Dermis microvascular lymphatic vessel endothelial cell (primary cell): ENCODE measurements around the gene BANP. TPM values are rescaled to one million over a fixed set of nuclear protein-coding genes. Genes with fewer than 3 reads are reported as not detected.
A peak's percentile ranks its signal among the peaks of the same experiment; 100 is the strongest.
"Not testable (repeated sequence)": the region's sequence is repeated elsewhere in the genome, so short reads cannot be mapped to it uniquely, and the experiment has no call there.

Experiments used
- DNase-seq, 2 donors: peaks; one replicate each; pipeline versions ENCODE4 v3.0.0 to v3.0.0-alpha.2; 2010; ENCODE audit warnings: low read depth in 2 of 2
- total RNA-seq: library from RNA; depleted of rRNA; stranded (reverse); fragments of >200 nt; gene quantifications from 2 replicates; pipeline ENCODE4 v1.2.1, GENCODE V29; 2014

Gene BANP
- total RNA-seq, 1 donor from 2014 or later = 13.9 TPM

DNA sequence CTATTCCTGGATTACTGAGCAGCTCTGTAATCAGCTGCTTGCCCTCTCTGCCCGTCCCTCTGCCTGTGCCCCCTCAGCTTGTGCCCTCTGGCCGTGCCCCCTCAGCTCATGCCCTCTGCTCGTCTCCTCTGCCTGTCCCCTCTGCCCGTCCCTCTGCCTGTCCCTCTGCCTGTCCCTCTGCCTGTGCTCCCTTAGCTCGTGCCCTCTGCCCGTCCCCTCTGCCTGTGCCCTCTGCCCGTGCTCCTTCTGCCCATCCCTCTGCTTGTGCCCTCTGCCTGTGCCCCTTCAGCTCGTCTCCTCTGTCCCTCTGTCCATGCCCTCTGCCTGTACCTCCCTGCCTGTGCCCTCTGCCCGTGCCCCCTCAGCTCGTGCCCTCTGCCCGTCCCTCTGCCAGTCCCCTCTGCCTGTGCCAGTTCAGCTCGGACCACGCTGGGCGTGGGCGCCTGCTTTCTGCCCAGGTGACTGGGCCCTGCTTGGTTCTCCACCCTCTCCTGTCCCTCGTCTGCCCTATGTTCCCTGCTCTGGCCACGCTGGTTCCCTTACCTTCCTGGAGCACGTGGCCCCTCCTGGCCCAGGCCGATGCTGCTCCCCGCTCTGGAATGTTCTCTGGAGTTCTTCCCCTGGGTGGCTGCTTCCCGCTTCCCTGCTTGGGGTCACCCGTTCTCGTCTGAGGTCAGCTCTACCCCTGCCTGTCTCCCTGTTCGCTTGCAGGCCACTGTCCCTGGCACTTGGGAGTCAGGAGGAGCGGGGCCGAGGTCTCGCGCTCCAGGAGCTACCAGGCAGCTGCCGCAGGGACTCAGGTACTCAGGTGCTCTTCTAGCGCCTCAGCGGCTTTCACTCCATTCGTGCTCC, 63.9 kb downstream of the BANP start:
- DNase-seq = no peak

DNA sequence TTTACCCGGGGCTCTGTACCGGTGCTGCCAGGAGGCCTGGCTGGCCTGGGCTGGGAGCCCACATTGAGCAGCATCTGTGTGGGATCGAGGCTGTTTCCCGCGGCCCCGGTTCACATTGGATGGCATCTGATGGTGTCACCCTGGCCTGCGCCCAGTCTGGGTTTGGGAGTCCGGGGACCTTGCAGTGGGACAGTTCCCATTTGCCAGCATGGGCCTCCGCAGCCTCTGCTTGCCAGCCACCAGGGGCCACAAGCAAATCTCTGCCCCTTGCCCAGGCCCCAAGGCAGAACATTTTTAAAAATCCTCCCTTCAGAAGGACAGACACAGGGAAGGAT, 64.5 kb downstream of the BANP start:
- DNase-seq = no peak

DNA sequence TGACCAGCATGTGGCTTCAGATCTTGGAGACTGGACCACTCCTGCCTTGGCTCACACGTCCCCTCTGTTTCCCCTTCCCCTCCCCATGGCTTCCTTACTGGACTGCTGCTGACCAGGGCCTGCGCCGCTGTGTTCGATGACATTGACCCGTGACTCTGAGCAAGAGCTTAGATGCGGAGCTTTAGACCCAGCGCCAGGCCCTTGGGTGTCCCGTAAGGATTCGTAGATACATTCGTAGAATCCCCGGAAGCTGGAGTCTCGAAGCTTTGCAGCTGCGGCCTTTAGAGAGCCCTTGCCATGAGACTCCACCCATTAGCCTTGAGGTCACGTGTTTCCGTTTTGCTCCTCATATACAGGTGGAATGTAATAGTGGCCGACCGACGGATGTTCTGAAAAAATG, 65.2 kb downstream of the BANP start:
- DNase-seq = not testable (repeated sequence)

DNA sequence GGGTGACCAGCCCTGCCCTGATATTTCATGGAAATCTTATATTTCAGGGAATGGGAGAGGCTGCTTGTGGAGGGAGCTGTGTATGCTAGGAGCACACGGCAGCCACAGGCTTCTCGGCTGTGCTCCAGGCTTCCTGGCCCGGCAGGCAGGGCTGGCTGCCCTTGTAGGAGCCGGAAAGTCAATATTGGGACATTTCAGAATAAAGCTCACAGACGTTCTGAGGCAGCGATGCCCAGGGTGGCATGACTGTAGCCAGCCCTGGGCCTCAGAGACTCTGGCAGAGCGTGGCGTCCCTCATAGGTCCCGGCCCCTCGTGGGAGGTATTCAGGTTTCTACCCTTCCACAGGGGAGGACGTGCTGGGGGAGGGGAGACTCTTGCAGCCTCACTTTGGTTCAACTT, 65.7 kb downstream of the BANP start:
- no peak for DNase-seq

DNA sequence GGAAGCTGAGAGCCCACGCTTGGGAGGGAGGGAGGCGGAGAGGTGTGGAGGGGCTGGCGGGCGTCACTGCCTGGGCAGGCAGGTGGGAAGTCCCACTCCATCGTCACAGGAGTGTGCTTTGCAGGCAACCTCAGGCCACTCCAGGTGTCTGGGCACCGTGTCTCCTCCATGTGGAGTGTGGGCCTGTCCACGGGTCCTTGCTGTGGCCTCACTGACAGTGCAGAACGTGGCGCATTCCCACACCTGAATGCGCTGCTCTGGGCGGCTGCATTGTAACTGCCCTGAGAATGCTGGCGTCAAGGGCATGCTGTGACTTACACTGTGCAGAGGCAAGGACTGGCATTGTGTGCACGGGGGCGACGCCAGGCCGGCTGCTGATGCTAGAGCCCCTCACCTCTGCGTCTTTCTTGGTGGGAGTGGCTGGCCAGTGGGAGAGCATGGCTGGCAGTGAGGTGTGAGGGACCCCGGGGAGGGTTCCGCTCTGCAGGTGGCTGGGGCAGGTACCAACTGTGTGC, 66.4 kb downstream of the BANP start:
- no peak for DNase-seq

DNA sequence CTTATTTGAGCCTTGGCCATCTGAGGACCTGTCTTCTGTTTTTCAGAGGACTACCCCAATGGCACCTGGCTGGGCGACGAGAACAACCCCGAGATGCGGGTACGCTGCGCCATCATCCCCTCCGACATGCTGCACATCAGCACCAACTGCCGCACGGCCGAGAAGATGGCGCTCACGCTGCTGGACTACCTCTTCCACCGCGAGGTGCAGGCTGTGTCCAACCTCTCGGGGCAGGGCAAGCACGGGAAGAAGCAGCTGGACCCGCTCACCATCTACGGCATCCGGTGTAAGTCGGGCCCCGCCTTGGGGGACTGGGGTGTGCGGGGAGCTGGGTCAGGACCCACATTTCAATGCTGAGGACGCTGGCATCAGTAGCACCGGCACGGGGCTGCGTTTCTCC, 67.1 kb downstream of the BANP start:
- not testable (repeated sequence) for DNase-seq

DNA sequence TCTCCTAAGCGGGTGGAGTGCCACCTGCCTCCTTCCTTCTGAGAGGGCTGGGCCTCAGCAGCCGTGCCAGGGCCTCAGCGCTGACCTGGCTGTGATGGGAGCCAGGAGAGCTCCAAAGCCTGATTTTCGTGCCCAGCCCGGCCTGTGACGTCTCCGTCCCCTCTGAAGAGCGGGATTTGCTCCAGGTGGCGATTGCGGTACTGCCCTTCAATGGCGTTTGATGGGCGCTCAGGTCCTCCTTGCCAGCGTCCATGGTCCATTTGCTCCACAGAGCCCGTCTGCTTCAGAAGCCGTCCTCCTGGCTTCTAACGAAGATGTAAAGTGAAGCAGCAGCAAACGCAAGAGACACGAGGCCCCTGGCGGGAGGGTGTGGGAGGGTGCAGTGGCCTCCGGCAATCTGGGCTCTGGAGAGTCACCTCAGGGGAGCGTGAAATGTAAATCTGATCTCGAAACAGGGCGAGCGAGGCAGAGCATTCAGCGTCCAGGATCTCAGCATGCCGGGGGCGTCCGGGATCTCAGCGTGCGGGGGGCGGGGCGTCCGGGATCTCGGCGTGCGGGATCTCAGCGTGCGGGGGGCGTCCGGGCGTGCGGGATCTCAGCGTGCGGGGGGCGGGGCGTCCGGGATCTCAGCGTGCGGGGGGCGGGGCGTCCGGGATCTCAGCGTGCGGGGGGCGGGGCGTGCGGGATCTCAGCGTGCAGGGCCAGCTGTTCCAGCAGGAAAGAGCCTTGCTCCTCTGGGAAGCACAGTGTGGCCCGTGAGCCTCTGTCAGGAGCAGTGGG, 68.0 kb downstream of the BANP start:
- not testable (repeated sequence) for DNase-seq

DNA sequence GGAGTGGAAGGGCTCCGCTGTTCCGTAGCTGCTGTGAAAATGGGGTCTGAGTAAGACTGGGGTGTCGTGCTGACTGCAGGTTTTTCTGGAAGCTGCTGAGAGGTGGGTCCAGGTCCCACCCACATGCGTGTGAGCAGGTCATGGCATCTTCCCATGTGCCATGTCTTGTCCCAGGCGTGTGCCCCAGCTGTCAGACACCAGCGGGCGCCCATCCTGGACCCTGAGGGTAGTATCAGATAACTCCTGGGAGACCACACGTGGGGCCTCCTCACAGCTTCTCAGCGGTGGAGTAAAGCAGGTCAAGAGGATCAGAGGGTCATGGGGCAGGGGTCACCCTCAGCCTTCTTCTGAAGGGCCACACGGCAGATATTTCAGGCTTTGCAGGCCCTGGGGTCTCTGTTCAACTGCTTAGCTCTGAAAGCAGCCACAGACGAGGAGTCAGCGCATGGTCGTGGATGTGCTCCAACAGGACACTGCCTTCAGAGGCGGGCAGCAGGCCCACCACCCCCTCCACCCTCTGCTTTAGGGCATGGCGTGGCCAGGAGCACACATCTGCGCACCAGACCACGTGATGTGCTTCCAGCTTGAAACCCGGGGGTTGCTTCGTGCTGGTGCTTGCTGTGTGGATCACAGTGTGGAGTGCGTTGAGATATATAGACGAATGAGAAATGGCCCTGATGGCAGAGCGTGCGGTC, 68.7 kb downstream of the BANP start:
- DNase-seq = no peak

DNA sequence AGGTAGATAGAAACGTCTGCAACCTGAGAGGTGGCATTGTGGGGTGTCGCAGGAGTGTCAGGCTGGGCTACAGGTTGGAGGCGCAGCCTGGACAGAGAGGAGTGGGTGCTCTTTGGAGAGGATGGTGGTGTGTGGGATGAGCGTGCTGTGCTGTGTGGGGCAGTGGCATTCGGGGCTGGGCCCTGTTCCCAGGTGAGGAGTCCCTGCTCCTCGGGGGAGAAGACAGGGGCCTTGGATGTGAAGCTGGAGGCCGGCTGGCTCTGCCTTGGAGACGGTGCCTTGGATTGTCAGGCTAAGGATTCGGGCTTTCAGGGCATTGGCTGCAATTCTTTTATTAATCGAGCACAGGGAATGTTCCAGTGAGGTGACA, 69.3 kb downstream of the BANP start:
- DNase-seq = no peak

DNA sequence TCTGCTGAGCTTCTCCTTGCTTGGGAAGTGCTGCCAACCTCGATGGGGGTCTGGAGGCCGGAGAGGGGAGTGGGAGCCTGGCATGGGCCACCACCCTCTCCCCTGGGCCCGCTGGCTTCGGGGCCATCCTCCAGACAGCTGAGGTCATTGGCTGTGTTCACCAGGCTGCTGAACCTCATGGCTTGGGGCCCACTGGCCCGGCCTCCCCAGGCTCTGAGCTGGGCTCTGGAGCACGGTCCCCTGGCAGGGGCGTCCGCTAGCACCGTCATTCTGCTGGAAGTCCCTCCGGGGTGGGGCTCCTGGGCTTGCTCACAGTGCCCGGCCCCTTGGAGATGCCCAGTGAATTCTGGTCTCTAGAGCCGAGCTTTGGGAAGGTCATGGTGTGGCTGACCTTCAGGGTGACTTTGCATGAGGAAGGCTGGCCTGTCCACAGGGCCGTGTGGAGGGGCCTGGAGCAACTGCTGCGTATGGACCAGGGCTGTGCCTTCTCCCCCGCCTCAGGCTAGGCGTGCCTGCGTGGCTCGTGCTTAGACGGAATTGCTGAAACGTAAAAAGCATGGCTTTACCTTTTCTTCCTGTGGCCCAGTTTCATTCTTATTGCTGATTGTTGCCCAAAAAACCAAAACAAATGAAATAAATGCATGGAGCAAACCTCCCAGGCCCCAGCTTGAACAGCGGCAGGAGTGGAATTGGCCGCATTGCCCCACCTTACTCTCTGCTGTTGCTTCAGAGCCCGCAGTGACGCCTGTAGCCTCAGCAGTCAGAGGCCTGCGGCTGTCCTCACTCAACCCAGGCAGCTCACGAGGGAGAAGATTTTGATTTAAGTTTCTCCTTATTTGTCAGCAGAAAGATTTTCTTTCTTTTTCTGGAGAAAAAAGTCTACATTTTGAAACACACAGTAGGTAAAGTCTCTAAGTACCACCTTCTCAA, 70.1 kb downstream of the BANP start:
- DNase-seq = not testable (repeated sequence)

DNA sequence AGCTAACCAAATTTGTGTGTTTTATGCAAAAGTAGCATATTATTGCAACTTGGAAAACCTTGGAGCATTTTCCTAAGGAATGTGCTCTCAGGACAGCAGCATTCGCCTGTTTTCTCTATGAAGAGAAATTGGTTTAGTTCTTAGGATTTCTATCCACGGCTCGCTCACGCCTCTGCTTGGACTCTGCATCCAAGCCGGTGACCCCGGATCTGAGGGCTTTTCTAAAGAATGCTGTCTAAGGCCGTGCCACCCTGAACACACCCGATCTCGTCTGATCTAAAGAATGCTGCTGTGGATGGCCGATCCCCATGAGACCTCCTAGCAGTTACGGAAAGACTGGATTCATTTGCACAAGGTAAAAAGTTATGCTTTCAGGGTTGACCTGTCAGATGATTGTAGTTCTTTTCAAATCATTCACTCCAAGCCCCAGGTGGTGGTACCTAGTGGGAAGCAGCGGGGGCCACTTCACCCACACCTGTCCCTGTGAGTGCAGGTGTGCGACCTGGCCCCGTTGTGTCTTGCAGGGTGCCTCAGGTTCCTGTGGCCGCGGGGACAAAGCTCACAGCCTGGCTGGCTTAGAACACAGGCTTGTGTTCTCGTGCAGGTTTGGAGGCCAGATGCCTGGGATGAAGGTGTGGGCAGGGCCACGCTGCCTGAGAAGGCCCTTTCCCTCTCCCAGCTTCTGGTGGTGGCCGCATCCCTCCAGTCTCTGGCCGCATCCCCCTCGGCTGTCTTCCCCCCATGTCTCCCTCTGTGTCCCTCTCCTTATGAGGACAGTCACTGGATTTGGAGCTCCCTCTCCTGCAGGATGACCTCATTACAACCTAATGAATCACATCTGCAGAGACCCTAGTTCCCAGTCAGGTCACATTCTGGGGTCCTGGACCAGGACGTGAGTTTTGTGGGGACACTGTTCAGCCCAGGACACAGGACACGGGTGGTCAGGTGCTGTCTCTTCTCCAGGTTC, 71.1 kb downstream of the BANP start:
- DNase-seq = no peak

DNA sequence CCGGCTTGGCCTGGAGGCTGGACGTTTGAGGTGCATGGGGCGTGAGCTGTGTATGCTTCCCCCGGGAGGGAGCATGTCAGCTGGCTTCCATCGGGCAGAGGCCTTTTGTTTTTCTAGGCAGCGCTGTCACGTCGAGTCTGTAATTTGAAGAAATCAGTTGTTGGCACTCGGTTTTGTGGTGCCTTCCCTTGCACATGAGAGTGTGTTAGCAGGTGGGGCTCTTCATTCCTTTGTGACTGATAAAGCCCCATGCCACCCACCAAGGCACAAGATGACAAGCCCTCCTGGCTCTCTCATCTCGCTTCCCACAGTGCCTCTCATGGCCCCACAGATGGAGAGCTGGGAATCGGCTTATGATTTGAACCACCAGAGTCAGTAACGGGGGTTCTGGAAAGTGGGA, 72.1 kb downstream of the BANP start:
- no peak for DNase-seq

DNA sequence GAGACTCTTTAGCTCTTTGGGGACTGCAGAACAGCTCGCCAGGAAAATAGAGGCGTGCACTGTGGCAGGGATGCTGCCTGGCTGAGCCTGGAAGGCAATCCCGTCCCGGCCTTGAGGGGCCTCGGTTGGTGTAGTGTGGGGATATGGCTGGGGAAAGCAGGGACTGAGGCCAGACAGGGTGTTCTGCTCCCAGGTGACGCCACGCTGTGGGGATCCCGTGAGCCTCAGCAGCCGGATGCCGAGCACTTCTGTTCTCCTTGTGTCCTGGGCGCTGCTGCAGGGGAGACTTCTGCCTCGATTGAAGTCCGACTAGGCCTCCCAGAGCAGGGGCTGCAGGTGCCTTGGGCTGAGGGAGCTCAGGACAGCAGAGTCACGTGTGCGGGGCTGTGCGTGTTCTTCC, 72.6 kb downstream of the BANP start:
- no peak for DNase-seq

DNA sequence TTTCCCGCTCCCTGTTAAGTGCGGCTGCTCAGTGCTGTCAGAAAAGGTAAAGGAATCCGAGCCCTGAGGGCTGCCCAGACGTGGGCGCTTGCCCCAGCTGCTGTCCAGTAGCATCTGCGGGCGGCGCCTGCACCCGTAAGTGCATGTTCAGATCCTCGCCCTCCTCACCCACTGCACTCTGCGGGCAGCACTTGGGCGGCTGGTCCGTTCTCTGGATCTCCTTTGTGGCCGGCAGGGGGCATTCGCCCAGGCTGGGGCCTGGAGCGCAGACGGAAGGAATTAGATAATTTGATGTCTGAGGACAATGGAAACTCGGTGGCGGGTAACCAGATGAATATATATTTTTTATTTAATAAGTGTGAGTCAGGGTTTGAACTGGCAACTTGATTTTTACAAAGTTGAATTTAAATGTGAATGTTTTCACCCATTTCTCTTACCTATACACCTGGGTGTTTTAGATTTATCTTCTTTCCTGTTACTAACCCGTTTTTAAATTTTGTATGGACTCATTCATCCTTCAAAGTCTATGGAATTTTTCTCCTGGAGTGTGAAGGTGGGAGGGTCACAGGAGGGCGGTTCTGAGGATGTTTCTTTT, 73.4 kb downstream of the BANP start:
- DNase-seq = peak; percentile 33 to 46

DNA sequence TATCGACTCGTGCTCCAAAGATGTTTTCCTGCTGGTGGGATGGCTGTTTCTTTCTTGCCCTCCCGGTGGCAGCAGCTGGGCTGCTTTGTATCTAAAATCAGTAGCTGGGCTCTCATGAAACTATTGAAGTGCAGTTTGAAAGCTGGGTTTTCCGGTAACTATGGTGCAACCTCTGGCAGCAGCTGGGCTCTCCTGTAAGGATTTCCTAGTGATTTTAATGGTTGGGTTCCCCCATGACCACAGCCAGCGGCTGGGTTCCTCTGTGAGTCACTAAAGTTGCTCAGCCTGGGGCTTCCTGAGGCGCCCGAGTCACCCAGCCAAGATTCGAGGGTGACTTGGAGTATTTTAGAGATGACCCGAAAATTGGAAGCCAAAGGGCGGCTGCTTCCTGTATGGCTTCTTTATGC, 73.9 kb downstream of the BANP start:
- DNase-seq = not testable (repeated sequence)

DNA sequence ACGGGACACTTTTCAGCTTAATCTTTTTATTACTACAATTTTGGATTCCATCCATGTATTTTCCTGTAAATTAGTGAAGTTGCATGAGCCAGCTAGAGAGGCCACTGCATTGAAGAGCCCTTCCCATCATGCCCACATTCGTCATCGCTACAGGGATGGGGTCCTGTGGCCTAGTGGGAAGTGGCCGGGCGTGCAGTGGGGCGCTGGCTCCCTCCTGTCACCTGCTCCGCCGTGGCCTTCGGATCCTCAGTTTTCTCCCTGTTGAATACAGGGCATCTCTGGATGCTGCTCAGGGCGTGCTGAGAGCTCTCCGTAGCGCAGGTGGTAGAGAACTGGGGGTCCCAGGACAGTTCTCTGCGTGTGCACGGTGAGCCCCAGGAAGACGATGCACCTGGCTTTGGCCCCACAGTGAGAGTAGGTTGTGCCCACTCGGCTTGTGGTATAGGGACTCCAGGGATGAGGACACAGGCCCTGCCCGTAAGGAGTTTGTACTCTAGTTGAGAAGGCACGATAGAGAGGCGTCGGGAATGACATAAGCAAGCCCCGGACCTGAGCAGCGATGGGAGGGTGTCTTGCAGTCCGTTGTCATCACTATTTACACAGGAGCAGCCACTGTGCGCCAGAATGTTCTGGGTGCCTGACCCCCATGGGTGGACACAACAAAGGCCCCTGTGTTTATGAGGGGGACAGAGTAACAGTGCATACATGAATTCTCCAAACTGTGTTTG, 74.8 kb downstream of the BANP start:
- DNase-seq = not testable (repeated sequence)

DNA sequence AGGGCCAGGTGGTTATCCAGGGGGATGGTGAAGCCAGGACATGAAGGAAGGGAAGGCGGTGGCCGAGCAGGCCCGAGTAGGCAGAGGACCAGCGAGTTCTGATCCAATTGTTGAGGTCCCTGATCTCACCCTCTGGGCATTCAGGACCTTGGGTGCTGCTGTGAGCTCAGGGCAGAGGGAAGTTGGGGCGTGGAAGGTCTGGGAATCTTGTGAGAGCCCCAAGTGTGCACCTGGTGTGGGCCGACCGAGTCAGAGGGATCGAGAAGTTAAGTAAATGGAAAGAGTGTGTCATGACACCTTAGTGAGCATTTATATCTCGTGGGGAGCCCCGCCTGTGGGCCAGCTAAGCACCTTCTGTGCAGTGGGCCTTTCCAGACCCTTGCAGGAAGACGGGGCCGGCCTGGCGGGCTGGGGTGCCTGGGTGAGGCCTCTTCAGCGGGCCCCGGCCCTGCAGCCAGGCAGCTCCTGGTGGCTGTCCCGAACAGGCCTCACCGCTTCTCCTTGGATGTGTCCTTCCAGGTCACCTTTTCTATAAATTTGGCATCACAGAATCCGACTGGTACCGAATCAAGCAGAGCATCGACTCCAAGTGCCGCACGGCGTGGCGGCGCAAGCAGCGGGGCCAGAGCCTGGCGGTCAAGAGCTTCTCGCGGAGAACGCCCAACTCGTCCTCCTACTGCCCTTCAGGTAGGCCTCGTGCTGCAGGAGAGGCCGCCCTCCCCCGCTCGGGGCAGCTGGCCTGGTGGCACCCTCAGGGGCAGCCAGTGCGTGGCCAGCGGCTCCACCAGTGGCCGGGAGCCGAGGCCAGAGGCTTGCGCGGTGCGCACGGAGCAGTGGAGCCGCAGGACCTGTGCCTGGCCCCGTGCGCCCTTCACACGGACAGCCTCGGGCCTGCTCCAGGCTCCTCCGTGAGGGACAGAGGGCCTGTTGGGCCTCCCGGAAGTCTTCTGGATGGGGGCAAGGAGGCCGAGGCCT, 76.0 kb downstream of the BANP start:
- DNase-seq = no peak
